SK-N-SH (cell line): ENCODE data around the gene ZFAND6.

Experiments
- CHD2 ChIP-seq: fragments of 150-350 bp; IDR thresholded peaks from 2 replicates; pipeline ENCODE4 v1.6.1; 2018; ENCODE audit warnings: low read length; ENCODE audit not compliant: partially characterized antibody
- CTCF ChIP-seq: fragments of 200-600 bp; sonication (generic); IDR thresholded peaks from 2 replicates; pipeline ENCODE4 v1.6.1; 2017; ENCODE audit warnings: antibody characterized with exemption, mild to moderate bottlenecking, moderate library complexity
- EZH2phosphoT487 ChIP-seq: fragments of 200-600 bp; sonication (generic); IDR thresholded peaks from 2 replicates; pipeline ENCODE4 v1.6.1; 2017; ENCODE audit warnings: low read depth, mixed run types, mild to moderate bottlenecking, antibody characterized with exemption, moderate library complexity, borderline replicate concordance
- FOXM1 ChIP-seq: IDR thresholded peaks from 2 replicates; pipeline ENCODE4 v1.4.0; 2012; ENCODE audit warnings: low read depth, mild to moderate bottlenecking
- JUND ChIP-seq: IDR thresholded peaks from 2 replicates; pipeline ENCODE4 v1.4.0; 2012
- PBX3 ChIP-seq: IDR thresholded peaks from 2 replicates; pipeline ENCODE4; 2012
- POLR2AphosphoS5 ChIP-seq: IDR thresholded peaks from 2 replicates; pipeline ENCODE4 v1.6.1; 2012; ENCODE audit warnings: low read depth, low read length
- RAD21 ChIP-seq: IDR thresholded peaks from 2 replicates; pipeline ENCODE4 v1.6.1; 2012; ENCODE audit warnings: mild to moderate bottlenecking, low read length
- RCOR1 ChIP-seq: fragments of 150-350 bp; IDR thresholded peaks from 2 replicates; pipeline ENCODE4 v1.6.1; 2017; ENCODE audit warnings: antibody characterized with exemption, low read length
- RFX5 ChIP-seq: IDR thresholded peaks from 2 replicates; pipeline ENCODE4 v1.6.1; 2012; ENCODE audit warnings: mild to moderate bottlenecking, improper control_type of control experiment, low read length
- SMC3 ChIP-seq: IDR thresholded peaks from 2 replicates; pipeline ENCODE4 v1.6.1; 2012; ENCODE audit warnings: low read depth, low read length, improper control_type of control experiment
- TCF12 ChIP-seq: IDR thresholded peaks from 2 replicates; pipeline ENCODE4 v1.4.0; 2012
- USF1 ChIP-seq: IDR thresholded peaks from 2 replicates; pipeline ENCODE4 v1.4.0; 2012; ENCODE audit warnings: low read depth, borderline replicate concordance

GRCh38 chr15:80058044-80058443 lies 1.4 kb upstream of the ZFAND6 start:
- TF ChIP-seq RFX5 (no peak), CTCF (no peak), POLR2AphosphoS5 (no peak), CHD2 (no peak), TCF12 (no peak), RAD21 (no peak), PBX3 (no peak), FOXM1 (no peak), SMC3 (no peak), JUND (no peak), RCOR1 (no peak), EZH2phosphoT487 (no peak), USF1 (no peak)
